ENCODE data around the gene SMYD4. TPM values are rescaled to one million over a fixed set of nuclear protein-coding genes. Genes with fewer than 3 reads are reported as not detected.

SMYD4 gene
- total and polyA plus RNA-seq, 9 of the 15 experiments (the other 6 are each of a cell fraction or from before 2014, with no cell fraction given) = 1.3 to 10.2 (median 6.7) TPM

GRCh38 chr17:1729966-1730325, 99.8 kb downstream of the SMYD4 start:
- Histone ChIP-seq H3K4me3 (no peak overlapping the region), H3K4me2 (ENCODE audit: insufficient read depth, low read length) (peak overlapping the region; percentile 72; the same call in 1 of the 2 replicates), H2AFZ (ENCODE audit: low read depth, low read length) (peak overlapping the region; percentile 66; the same call in 1 of the 2 replicates), H3K9me1 (ENCODE audit: control insufficient read depth, insufficient read depth, low read length) (no peaks in the 10 kb centered on the region), H4K20me1 (replicated peaks; ENCODE audit: control insufficient read depth, insufficient read depth, low read length) (no peaks in the 10 kb centered on the region), H3K27ac (ENCODE audit: extremely low read depth, low read depth, low read length) (peak overlapping the region; percentile 97; the same call in 2 of the 3 replicates), H3K27me3 (ENCODE audit: control insufficient read depth in 2 of 2, insufficient read depth in 2 of 2, low read length in 2 of 2) (no peaks in the 10 kb centered on the region), H3K9me3 (replicated peaks; ENCODE audit: control insufficient read depth, insufficient read depth, low read depth, low read length) (no peaks in the 10 kb centered on the region), H3K4me1 (replicated peaks in 1 of 2; ENCODE audit: control insufficient read depth in 2 of 2, insufficient read depth in 2 of 2, low read length in 2 of 2) (peaks cover 26 to 80% of the 10 kb centered on the region in 2 experiments), H3K9ac (ENCODE audit: insufficient read depth in 1 of 2, low read depth in 2 of 2, low read length in 2 of 2) (peak overlapping the region; percentile 74 to 89), H3K36me3 (ENCODE audit: control insufficient read depth, insufficient read depth, low read length) (peaks cover 17% of the 10 kb centered on the region; the same call in 1 of the 3 replicates), H3K79me2 (ENCODE audit: control insufficient read depth, insufficient read depth, low read length) (peaks cover 13% of the 10 kb centered on the region; the same call in 2 of the 3 replicates)
- TF ChIP-seq SREBF2 (CRISPR knock-in tag; IDR thresholded peaks at IDR 0.05) (no peak), POLR2B (IDR thresholded peaks at IDR 0.05; ENCODE audit: low read depth, partially characterized antibody) (no peak), ADNP (tag; IDR thresholded peaks at IDR 0.05) (no peak), ZNF263 (CRISPR knock-in tag; IDR thresholded peaks at IDR 0.05; ENCODE audit: borderline replicate concordance) (0 out of 2 replicates have a peak, but pooled peaks have one; percentile 5), MIER1 (IDR thresholded peaks at IDR 0.05; ENCODE audit: low read depth) (0 out of 2 replicates have a peak, but pooled peaks have one; percentile 16), TAL1 (IDR thresholded peaks at IDR 0.05) (no peak), HMBOX1 (IDR thresholded peaks at IDR 0.05) (no peak), GABPA (tag; conservative IDR thresholded peaks at IDR 0.05; ENCODE audit: low read depth) (no peak), CHD2 (IDR thresholded peaks at IDR 0.05; ENCODE audit: low read depth, low read length) (no peak), SETDB1 (IDR thresholded peaks at IDR 0.05; ENCODE audit: low read length) (no peak), IRF9 (tag; IDR thresholded peaks at IDR 0.05) (no peak), GTF2F1 (IDR thresholded peaks at IDR 0.05; ENCODE audit: low read depth, low read length) (no peak), FUS (optimal IDR thresholded peaks at IDR 0.05; ENCODE audit: low read depth, low read length) (no peak), ZNF197 (CRISPR knock-in tag; IDR thresholded peaks at IDR 0.05; ENCODE audit: low read depth) (no peak), KLF10 (CRISPR knock-in tag; IDR thresholded peaks at IDR 0.05) (no peak), ZKSCAN8 (CRISPR knock-in tag; IDR thresholded peaks at IDR 0.05) (no peak), MCM3 (IDR thresholded peaks at IDR 0.05) (no peak), ZNF764 (CRISPR knock-in tag; IDR thresholded peaks at IDR 0.05; ENCODE audit: low read depth) (no peak), MAZ (CRISPR knock-in tag; conservative IDR thresholded peaks at IDR 0.05 in 1 of 2, IDR thresholded peaks at IDR 0.05 in 1 of 2) (0 out of 4 replicates have a peak, but pooled peaks of 1 of the 2 experiments have one; percentile 31)
- DNase-seq (ENCODE audit: extremely low read depth in 1 of 4, low spot score in 3 of 4) = no peak
- no TSS peak for BruUV-seq (replicated peaks)
- POLR2A ChIA-PET = interaction anchor here (1.1 kb wide), 1 partner anchor 11 kb away, joined by 6 read pairs; no protein-coding TSS in a partner anchor
- CTCF ChIA-PET (ENCODE audit: low intra/inter-chr PET ratio) = no interaction called here
- intact Hi-C loops (cut with micrococcal nuclease) = no loop called here
- in situ Hi-C loops (cut with MboI) = loop anchor here (5.0 kb wide), 1 partner anchor 37 kb away; no protein-coding TSS in a partner anchor
- no peak; the same call in 2 of the 3 replicates for ATAC-seq
- FAIRE-seq = no peak
- WGBS (ENCODE audit: insufficient coverage, low coverage, missing lambda C conversion rate) = 8% methylated on average over 5 of the region's 15 CpGs

All from K562 (cell line).